Fibroblast of the aortic adventitia (primary cell): Measurements from ENCODE around the gene DDRGK1. TPM values are rescaled to one million over a fixed set of nuclear protein-coding genes. Genes with fewer than 3 reads are reported as not detected.

Experiments used
- DNase-seq: peaks from one replicate; pipeline ENCODE4 v3.0.0-alpha.2; 2010; ENCODE audit warnings: low read depth
- H3K4me3 ChIP-seq: 2 replicates; pipeline ENCODE4 v1.5.1; 2011; ENCODE audit warnings: low read depth, mild to moderate bottlenecking, control low read depth, low read length, moderate library complexity
- total RNA-seq: library from RNA; depleted of rRNA; stranded (reverse); fragments of >200 nt; gene quantifications from 2 replicates; pipeline ENCODE4 v1.2.3, GENCODE V29; 2012; ENCODE audit warnings: low replicate concordance
- TF ChIP-seq, protein P1 (sequence below): IDR thresholded peaks from 2 replicates; pipeline ENCODE4 v1.5.1; 2011; ENCODE audit warnings: mild to moderate bottlenecking, low read length, control low read depth, inconsistent platforms; ENCODE audit not compliant: insufficient read depth

DDRGK1 gene
- total RNA-seq, 1 donor, result 24.9 TPM

DNA sequence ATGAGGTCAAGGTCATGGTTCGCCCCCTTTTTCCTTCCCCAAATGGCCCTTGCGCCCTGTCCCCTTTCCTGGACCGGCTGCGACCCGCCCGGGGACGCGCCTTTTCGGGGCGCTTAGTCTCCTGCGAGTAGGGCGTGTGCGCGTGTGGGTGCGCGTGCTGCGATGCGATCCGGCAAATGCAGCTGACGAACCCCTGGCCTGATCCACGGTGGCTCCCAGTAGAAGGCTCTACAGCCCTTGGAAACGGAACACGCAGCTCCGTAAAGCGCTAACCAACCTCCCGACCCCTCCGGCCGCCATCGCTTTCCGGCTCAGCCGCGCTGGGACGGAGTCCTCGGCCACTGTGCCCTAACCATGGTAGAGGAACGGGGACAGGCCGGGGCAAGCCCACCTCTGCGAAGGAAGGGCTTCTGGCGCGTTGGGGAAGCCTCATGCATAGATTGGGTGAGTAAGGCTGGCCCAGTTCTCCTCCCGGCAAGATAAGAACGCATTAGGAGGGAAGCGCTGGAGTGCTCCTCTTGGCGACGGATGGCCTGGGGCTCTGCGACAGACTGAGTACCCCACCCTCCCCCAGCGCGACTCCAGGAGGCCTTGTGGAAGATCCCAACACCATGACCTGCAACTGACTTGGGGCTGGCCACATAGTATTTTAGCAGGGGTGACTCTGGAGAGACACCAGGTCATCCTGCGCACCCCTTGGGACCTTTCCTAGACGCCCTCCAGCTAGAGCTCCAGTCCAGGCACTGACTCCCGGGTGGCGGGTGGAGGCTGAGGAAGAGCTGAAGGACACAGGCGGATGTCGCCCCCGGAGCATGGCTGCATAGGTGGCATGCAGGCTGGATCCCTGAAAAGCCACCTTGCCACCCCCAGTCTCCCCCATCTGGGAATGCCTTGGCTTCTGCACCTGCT, 35.6 kb upstream of the DDRGK1 start:
- TF ChIP-seq, protein P1, sequence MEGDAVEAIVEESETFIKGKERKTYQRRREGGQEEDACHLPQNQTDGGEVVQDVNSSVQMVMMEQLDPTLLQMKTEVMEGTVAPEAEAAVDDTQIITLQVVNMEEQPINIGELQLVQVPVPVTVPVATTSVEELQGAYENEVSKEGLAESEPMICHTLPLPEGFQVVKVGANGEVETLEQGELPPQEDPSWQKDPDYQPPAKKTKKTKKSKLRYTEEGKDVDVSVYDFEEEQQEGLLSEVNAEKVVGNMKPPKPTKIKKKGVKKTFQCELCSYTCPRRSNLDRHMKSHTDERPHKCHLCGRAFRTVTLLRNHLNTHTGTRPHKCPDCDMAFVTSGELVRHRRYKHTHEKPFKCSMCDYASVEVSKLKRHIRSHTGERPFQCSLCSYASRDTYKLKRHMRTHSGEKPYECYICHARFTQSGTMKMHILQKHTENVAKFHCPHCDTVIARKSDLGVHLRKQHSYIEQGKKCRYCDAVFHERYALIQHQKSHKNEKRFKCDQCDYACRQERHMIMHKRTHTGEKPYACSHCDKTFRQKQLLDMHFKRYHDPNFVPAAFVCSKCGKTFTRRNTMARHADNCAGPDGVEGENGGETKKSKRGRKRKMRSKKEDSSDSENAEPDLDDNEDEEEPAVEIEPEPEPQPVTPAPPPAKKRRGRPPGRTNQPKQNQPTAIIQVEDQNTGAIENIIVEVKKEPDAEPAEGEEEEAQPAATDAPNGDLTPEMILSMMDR, result no peak
- peak overlapping the region; percentile 69 for H3K4me3 ChIP-seq
- DNase-seq, result peak; percentile 22

DNA sequence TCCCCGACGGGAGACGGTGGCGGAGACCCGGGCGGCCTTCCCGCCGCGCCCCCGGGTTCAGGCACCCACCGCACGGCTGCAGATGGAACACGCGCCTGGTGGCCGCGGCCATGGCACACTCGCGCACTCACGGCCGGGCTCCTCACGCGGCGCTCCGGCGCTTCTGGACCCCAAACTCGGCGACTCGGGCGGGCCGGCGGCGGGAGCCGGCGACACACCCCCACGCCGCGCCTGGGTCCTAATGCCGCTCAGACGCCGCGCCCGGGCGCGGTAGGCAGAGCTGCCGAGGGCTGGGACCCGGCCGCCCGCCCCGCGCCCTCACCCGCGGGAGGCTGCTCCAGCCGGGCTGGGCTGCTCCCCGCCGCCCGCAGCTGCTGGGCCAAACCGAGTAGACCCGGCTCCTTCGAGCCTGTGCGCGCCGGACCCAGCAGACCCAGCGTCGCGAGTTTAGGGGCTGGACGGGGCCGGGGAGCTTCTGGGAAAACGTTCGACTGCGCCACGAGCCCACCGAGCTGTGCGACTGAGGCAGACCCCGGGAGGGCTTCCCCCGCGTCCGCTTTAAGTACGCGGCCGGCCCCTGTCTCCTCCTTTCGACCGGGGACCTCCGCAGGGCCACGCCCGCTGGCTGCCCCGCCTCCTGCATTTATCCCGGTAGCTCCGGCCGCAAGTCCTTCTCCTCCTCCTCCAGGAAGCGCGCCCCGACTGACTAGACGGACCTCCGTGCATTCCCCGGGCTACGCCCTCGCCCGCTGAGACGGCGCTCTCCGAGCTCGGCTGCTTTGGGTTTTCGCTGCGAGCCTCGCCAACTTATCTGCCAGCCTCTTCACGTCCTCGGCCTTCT, 34.8 kb upstream of the DDRGK1 start, which contains the start of gene SLC4A11:
SLC4A11 (minus strand) TSS at position 165 of the 841 bp plus-strand sequence; CDS start at position 112, 53 bp downstream.
- H3K4me3 ChIP-seq, result peak within 1 kb of the TSS; percentile 69
- peak; percentile 47 for DNase-seq
- TF ChIP-seq, protein P1, result no peak

DNA sequence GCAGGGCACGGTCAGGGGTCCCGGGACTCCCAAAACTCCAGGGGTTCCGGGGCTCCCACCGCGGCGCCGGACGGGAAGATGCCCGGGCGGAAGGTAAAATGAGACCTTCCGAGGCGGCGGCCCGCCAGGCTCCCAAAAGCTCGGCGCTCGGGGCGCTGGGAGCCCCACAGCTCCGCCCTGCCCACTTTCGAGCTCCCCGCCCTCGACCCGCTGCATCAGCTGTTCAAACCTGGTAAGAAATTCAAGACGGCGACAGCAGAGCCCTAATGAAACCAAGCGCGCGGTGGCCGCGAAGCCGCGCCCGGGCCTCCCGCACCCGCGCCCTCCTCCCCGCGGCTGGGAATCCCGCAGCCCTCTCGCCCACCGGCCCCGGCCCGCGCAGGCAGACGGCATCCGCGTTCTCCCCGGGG, 34.1 kb upstream of the DDRGK1 start:
- TF ChIP-seq, protein P1, result no peak
- peak; percentile 9 for DNase-seq
- peak overlapping the region; percentile 69 for H3K4me3 ChIP-seq

DNA sequence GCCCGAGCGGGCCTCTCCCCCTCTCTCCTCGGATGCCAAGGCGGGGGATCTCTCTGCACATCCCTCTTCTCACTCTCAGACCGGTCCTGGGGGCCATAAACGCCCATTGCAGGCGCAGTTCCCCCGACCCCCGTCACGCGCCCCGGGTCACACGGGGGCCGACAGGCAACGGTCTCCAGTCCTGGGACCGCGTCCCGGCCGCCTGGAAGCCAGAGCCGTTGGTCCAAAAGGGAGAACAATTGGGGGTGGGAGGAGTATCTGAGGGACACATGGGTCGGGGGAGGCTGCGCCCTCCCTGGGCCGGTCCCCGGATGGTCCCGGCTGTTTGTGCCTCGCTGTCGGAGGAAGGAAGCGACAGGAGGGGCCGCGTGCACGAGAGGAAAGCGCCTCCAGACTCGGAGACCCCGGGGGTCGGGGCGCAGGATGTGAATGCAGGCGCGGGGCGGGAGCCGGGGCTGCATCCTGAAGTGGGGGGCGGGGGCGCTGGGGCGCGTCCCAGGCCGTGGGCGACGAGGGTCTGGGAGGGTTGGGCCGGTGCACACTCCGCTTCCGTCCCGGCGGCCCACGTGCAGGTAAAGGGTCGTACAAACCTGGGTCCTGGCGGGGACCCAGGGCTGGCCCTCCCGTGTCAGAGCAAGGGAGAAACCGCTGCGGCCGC, 33.6 kb upstream of the DDRGK1 start:
- no peak for DNase-seq
- TF ChIP-seq, protein P1, result no peak

DNA sequence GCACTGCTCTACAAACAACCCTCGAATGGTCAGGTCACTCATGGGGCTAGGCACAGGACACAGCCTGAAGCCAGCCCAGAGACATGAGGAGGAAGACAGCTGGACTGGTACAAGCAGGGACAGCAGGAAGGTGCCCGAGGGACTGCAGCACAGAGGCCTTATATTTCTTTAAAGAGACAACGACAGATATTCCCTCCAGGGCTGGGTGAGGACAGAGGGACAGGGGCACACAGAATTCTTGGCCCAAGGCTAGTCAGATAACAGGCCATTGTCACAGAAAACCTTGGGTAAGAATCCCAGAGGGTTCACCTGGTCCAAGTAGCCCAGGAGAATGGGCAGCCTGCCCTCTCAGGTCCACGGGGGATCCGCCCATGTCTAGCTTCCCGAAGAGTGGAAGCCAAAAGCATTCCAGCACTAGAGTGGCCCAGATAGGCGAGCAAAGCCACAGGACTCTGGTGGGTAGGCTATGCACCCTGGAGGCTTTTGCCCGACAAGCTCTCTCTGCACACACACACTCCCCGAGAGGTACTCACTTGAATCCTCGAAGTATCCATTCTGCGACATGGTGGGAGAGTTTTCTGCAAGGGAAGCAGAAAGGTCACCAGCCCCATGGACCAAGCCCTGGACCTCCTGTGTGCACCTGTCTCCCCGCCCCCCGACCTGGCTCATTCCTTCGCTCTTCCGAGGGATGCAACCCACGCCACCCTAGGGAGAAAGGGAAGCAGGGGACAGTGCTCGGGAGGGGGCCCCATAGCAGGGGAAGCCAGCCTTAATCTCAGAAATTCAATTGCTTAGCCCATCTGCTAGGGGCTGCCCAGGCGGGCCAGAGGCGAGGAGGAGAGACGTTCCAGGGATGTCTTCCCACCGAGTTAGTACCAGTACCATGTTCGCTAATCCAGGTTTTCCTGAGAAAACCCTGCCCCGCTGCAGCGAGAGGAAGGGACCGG, 32.8 kb upstream of the DDRGK1 start:
- H3K4me3 ChIP-seq, result no peak overlapping the region
- TF ChIP-seq, protein P1, result no peak
- no peak for DNase-seq

More for the DNA sequence above, 33.6 kb upstream of the DDRGK1 start:
- peak overlapping the region; percentile 69 for H3K4me3 ChIP-seq
